KOPT-K1 (cell line): ENCODE measurements around the gene MED16.

ENCODE experiments used
- H3K27ac ChIP-seq: fragments of 200-600 bp; sonication (generic); 2 replicates; pipeline ENCODE4 v1.5.1; 2016; ENCODE audit warnings: antibody characterized with exemption, mild to moderate bottlenecking, low read depth, low read length; ENCODE audit not compliant: poor library complexity, severe bottlenecking
- H3K36me3 ChIP-seq: fragments of 200-600 bp; sonication (generic); 2 replicates; pipeline ENCODE4 v1.5.1; 2017; ENCODE audit warnings: antibody characterized with exemption, mild to moderate bottlenecking, low read length, moderate library complexity; ENCODE audit not compliant: insufficient read depth
- H3K9me3 ChIP-seq: fragments of 200-600 bp; sonication (generic); 2 replicates; pipeline ENCODE4 v1.5.1; 2017; ENCODE audit warnings: antibody characterized with exemption, low read length, mild to moderate bottlenecking; ENCODE audit not compliant: insufficient read depth, poor library complexity, severe bottlenecking

The MED16 gene, protein sequence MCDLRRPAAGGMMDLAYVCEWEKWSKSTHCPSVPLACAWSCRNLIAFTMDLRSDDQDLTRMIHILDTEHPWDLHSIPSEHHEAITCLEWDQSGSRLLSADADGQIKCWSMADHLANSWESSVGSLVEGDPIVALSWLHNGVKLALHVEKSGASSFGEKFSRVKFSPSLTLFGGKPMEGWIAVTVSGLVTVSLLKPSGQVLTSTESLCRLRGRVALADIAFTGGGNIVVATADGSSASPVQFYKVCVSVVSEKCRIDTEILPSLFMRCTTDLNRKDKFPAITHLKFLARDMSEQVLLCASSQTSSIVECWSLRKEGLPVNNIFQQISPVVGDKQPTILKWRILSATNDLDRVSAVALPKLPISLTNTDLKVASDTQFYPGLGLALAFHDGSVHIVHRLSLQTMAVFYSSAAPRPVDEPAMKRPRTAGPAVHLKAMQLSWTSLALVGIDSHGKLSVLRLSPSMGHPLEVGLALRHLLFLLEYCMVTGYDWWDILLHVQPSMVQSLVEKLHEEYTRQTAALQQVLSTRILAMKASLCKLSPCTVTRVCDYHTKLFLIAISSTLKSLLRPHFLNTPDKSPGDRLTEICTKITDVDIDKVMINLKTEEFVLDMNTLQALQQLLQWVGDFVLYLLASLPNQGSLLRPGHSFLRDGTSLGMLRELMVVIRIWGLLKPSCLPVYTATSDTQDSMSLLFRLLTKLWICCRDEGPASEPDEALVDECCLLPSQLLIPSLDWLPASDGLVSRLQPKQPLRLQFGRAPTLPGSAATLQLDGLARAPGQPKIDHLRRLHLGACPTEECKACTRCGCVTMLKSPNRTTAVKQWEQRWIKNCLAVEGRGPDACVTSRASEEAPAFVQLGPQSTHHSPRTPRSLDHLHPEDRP

DNA sequence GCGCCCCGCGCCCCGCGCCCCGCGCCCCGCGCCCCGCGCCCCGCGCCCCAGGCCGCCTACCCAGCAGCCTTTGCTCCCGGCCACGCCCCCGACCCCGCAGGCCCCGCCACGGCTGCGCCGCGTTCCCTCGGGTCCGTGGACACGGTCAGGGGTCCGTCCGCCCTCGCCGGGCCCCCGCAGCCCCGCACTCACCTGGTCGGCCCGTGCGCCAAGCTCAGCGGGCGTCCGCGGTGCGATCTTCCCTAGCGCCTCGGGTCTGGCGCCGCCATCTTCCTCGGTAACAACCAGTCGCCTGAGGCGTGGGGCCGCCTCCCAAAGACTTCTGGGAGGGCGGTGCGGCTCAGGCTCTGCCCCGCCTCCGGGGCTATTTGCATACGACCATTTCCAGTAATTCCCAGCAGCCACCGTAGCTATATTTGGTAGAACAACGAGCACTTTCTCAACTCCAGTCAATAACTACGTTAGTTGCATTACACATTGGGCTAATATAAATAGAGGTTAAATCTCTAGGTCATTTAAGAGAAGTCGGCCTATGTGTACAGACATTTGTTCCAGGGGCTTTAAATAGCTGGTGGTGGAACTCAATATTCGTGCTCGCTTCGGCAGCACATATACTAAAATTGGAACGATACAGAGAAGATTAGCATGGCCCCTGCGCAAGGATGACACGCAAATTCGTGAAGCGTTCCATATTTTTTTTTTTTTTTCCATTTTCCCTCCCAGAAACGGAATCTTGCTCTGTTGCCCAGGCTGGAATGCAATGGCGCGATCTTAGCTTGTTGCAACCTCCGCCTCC, at the start of gene MED16, which contains the start of gene RNU6-9:
MED16 (minus strand) TSS at position 294 of the 796 bp plus-strand sequence. CDS start 2,056 bp downstream, outside the sequence.
RNU6-9 (plus strand) TSS at position 591 of the 796 bp plus-strand sequence.
- Histone ChIP-seq H3K36me3 (peaks cover 29% of the 10 kb centered on the region; the same call in 1 of the 2 replicates), H3K9me3 (no peaks in the 10 kb centered on the region), H3K27ac (peak within 1 kb of the TSS; percentile 87)

DNA sequence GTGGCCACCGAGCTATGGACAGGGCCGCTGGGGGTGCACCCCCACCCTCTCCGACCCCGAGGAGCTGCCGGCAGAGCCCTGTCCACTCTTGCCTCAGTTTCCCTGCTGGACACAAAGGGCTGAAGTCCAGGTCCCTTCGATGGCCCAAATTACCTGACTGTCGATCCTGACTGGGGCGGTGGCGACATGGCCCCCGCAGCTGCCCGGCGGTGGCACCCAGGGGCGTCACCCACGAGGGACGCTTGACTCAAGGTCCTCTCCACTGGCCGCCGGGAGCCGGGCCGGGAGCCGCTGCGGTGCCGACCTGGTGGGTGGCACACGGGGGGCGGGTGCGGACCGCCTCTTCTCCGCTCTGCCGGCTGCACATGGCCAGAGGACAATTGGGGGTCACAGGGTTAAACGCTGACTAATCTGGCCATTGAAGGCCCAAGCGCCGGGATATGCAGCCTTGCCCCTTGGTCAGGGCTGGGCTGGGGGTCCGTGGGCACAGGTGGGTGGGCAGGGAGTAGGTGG, 49.2 kb upstream of the MED16 start:
- H3K27ac ChIP-seq = no peak overlapping the region
- no peaks in the 10 kb centered on the region for H3K9me3 ChIP-seq
- no peaks in the 10 kb centered on the region for H3K36me3 ChIP-seq

DNA sequence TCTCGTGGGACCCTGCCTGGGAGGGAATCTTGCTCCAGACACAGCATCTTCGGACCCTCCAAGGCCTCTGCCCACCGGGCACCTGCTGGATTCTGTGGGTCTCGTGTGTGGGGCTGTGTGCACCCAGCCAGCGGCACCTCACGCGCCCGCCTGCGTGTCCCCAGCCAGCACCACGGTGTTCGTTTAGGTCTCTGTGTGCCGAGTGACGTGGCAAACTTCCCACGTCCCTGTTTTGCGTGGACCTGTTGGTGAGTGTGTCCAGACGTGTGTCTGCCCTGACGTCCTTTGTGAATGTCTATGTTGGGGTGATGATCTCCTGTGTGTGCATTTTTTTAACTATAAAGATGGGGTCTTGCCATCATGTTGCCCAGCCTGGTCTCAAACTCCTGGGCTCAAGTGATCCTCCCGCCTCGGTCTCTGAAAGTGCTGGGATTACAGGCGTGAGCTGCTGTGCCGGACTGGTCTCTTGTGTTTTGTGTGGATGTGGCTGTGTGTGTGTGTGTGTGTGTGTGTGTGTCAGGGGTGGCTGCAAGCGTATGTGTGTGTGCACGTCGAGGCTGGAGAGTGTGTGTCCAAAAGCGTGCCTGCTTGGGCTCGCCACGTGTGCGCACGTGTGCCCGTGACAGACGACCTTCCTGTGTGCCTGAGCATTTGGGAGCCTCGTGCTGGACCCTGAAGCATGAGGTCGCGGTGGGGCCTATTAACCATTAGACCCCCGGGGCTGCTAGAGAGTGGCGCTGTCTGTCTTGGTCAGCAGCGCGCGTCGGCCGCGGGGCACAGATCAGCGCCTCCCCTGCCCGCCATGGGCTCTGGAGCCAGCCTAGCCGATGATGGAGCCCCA, 48.5 kb upstream of the MED16 start:
- Histone ChIP-seq H3K27ac (no peak overlapping the region), H3K36me3 (no peaks in the 10 kb centered on the region), H3K9me3 (no peaks in the 10 kb centered on the region)

DNA sequence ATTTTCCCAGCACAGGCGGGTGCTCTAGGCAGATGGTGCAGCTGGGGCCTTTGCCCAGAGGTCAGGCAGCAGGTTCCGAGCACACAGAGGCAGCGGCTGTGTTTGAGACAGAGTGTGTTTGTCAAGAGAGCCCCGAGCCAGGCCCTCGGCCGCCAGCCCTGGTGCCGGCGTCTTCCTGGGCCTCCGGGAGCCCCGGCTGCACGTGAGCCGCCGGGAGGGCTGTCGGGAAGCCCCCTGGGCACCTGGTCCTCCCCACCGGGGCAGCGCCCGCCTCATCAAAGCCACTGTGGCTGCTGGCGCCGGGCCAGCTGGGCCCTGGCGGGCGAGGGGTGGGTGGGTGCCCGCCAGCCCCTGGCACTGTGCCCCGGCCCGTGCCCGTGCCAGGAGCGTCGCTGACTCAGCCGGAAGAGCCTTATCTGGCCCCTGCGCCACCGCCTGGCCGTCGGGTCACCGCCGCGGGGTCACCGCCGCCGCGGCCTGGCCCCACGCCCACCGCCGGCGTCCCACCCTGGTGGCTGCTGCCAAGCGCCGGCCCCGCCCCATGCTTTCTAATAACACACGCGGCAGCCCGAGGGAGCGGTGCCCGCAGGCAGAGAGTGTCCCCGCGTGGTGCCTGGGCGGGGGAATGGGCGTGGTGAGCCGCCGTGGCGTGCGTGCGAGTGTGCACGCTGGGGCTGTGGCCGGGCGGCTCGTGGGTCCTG, 47.8 kb upstream of the MED16 start:
- H3K9me3 ChIP-seq = no peaks in the 10 kb centered on the region
- H3K36me3 ChIP-seq = no peaks in the 10 kb centered on the region
- H3K27ac ChIP-seq = no peak overlapping the region

DNA sequence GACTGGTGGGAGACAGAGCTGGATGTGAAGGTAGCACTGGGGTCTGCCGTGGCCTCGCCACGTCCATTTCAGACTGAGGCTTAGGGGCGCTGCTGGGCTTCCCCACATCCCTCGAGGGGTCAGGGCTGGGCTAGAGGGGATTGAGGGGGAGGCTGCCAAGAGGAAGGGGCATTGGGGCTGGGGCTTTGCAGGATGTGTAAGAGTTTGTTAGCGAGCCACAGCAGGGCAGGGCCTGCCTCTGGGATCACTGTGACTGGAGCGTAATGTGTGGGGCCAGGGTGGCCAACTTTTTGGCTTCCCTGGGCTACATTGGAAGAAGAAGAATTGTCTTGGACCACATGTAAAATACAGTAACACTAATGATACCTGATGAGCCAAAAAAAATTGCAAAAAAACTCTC, 46.9 kb upstream of the MED16 start:
- H3K36me3 ChIP-seq = no peaks in the 10 kb centered on the region
- H3K27ac ChIP-seq = no peak overlapping the region
- no peaks in the 10 kb centered on the region for H3K9me3 ChIP-seq

DNA sequence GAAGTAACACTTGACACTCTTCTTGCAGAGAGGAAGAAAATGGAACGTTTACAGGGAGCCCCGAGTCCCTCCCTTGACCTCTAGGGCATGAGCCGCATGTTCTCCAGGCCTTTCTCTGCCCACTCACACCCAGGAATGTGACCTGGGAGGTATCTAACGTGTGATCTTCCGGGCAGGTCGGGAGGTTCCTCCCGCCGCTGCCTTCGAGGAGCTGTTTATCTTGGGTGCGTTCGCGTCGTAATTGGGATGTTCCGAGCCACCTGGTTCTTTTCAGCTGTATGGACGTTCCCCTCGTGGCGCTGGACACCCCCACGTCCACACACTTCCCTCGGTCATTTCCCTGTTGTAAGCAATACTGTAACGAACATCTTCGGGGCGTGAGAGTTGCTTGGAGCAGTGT, 46.5 kb upstream of the MED16 start:
- H3K36me3 ChIP-seq = no peaks in the 10 kb centered on the region
- H3K9me3 ChIP-seq = no peaks in the 10 kb centered on the region
- no peak overlapping the region for H3K27ac ChIP-seq

DNA sequence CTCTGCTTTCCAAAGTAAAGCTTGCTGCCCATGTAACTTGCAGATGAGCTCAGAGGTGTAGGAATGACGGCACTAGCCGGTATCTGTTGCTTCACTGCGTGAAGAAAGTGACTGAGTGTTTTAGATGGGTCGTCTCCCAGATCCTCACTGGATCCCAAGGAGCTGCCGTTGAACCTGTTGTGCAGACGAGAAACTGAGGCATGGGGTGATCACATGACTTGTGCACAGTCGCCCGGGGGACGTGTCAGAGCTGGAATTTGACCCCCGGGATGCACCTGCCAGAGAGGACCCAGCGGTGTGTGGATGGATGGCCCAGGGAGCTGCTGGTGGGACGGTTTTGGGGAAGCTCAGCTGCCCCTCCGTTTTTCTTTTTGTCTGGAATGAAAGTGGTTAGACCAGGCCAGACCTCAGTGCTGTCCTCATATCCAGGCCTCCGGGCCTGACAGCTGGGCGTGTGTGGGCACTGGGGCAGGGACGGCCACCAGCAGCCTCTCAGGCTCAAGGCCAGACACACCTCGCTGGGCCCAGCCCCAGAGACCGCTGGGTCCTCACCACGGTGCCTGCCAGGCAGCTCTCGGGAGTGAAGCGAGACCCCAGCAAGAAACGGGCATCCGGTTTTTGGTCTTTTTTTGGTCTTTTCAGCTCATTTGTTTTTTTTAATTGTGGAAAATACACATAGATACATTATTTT, 45.4 kb upstream of the MED16 start:
- H3K27ac ChIP-seq = no peak overlapping the region
- no peaks in the 10 kb centered on the region for H3K36me3 ChIP-seq
- H3K9me3 ChIP-seq = no peaks in the 10 kb centered on the region

DNA sequence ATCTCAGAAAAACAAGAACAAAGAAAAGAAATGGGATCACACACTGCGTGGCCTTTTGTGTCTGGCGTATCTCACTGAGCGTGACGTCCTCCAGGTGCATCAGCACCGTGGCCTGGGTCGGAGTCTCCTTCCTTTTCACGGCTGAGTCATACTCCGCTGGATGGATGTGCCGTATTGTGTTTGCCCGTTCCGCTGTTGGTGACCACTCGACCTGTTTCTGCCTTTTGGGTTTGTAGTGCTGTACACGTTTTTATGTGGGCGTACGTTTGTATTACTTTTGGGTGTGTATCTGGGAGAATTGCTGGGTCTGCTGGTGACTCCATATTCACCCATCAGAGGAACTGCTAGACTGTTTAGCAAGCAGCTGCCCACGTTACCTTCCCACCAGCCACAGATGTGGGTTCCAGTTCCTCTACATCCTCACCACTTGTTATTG, 44.3 kb upstream of the MED16 start:
- Histone ChIP-seq H3K36me3 (no peaks in the 10 kb centered on the region), H3K27ac (no peak overlapping the region), H3K9me3 (no peaks in the 10 kb centered on the region)

DNA sequence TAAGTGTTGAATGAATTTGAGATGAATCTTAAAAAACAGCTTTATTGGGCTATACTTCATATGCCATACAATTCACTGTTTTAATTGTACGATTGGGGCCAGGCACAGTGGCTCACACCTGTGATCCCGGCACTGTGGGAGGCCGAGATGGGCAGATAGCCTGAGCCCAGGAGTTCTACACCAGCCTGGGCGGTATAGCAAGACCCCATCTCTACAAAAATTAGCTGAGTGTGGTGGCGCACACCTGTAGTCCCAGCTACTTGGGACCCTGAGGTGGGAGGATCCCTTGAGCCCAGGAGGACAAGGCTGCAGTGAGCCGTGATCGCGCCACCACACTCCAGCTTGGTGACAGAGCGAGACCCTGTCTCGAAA, 43.2 kb upstream of the MED16 start:
- H3K36me3 ChIP-seq = no peaks in the 10 kb centered on the region
- no peaks in the 10 kb centered on the region for H3K9me3 ChIP-seq
- no peak overlapping the region for H3K27ac ChIP-seq

DNA sequence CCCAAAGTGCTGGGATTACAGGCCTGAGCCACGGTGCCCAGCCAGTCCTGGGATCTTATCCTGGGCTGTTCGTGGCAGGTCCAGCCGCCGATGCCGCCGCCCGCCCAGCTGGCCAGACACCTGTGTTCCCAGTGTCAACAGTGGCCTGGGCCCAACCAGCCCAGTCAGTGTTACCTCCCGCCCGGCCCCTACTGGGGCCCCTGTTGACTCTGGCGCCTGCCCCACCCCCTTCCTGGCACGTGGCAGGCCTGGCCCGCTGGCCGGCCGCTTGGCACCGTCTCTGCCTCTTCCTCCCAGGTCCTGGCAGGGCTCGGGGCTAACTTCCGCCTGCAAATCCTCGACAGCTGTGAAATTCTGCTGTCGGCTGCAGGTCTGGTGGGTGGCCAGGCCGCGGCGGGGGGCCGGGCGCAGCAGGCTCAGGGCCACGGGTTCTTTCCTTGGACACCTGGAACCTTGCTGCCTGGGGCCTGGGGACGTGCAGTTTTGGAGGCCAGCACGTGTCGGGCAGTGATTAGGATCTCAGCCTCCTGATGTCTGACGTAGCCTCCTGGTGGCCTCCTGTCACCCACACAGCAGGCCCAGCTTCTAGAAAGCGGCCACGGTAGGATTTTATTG, 42.0 kb upstream of the MED16 start:
- H3K36me3 ChIP-seq = no peaks in the 10 kb centered on the region
- no peak overlapping the region for H3K27ac ChIP-seq
- H3K9me3 ChIP-seq = no peaks in the 10 kb centered on the region

DNA sequence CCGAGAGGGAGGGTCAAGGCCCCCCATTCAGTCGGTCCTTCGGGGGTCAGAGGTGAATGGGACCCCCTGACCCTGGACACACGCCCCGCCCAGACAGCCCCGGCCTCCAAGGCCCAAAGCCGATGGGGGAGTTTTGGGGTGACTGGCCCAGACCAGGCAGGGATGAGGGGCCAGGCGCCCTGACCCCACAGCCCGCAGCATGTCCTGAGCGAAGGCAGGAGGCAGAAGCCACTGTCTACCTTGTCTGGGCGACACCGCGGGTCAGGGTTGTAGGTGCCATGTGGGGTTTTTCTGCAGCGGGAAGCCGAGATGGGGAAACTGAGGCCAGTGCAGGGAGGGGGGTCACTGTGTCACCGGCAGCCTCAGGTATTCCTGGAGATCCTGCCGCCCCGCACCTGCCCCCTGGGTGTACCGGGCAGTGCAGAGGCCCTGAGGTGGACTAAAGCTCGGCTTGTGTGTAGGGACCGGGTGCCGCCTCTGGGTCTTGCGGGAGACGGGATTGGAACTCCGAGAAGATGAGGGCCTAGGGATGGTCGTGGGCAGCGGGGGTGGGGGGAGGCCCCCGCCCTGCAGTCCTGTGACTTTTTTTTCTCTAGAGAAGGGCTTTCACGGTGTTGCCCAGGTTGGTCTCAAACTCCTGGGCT, 41.3 kb upstream of the MED16 start:
- peaks cover 4% of the 10 kb centered on the region; the same call in 1 of the 2 replicates for H3K36me3 ChIP-seq
- no peak overlapping the region for H3K27ac ChIP-seq

DNA sequence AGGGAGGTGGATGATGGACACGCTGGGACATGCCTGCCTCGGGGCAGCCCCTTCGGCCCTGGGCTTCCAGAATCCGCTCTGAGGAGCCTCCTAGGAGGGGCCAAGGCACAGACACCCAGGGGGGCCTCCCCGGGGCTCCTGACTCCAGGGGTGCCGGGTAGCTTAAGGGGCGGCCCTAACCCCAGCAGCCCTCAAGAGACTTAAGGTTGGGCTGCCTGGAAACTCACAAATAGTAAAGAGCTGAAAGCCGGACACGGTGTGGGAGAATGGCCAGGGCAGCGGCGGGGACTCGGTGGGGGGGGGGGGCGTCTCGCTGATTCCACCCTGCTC, 40.5 kb upstream of the MED16 start:
- no peaks in the 10 kb centered on the region for H3K9me3 ChIP-seq
- no peak overlapping the region for H3K27ac ChIP-seq
- H3K36me3 ChIP-seq = peaks cover 4% of the 10 kb centered on the region; the same call in 1 of the 2 replicates

More for the DNA sequence above, 41.3 kb upstream of the MED16 start:
- no peaks in the 10 kb centered on the region for H3K9me3 ChIP-seq
